ENCODE data around the gene DCAF12. TPM values are rescaled to one million over a fixed set of nuclear protein-coding genes. Genes with fewer than 3 reads are reported as not detected.

DCAF12 gene
- total RNA-seq, 1 experiment from 2014 or later: 27.0 TPM

DNA sequence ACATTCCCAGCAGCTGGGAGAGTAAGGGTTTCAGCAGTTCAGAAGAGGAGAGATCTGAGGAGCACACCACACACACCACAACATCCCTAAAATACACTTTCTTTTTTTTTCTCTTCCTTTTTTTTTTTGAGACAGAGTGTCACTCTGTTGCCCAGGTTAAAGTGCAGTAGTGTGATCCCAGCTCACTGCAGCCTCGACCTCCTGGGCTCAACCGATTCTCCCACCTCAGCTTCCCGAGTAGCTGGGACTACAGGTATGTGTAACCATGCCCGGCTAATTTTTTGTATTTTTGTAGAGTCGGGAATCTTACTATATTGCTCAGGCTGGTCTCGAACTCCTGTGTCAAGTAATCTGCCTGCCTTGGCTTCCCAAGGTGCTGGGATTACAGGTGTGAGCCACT lies 42.6 kb upstream of the DCAF12 start:
- CTCF ChIA-PET: no interaction called here
- TF ChIP-seq CREB1 (CRISPR knock-in tag; IDR thresholded peaks at IDR 0.05): no peak
- TF ChIP-seq ZNF219 (CRISPR knock-in tag; IDR thresholded peaks at IDR 0.05; ENCODE audit: borderline replicate concordance): no peak
- TF ChIP-seq KAT7 (CRISPR knock-in tag; IDR thresholded peaks at IDR 0.05; ENCODE audit: borderline replicate concordance): no peak
- no peak for TF ChIP-seq NFE2L1 (CRISPR knock-in tag; IDR thresholded peaks at IDR 0.05)
- no peak for TF ChIP-seq RORB (CRISPR knock-in tag; IDR thresholded peaks at IDR 0.05)
- TF ChIP-seq, protein P1, sequence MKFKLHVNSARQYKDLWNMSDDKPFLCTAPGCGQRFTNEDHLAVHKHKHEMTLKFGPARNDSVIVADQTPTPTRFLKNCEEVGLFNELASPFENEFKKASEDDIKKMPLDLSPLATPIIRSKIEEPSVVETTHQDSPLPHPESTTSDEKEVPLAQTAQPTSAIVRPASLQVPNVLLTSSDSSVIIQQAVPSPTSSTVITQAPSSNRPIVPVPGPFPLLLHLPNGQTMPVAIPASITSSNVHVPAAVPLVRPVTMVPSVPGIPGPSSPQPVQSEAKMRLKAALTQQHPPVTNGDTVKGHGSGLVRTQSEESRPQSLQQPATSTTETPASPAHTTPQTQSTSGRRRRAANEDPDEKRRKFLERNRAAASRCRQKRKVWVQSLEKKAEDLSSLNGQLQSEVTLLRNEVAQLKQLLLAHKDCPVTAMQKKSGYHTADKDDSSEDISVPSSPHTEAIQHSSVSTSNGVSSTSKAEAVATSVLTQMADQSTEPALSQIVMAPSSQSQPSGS (CRISPR knock-in tag; IDR thresholded peaks at IDR 0.05; ENCODE audit: borderline replicate concordance, low read depth): no peak
- TF ChIP-seq, protein P2, sequence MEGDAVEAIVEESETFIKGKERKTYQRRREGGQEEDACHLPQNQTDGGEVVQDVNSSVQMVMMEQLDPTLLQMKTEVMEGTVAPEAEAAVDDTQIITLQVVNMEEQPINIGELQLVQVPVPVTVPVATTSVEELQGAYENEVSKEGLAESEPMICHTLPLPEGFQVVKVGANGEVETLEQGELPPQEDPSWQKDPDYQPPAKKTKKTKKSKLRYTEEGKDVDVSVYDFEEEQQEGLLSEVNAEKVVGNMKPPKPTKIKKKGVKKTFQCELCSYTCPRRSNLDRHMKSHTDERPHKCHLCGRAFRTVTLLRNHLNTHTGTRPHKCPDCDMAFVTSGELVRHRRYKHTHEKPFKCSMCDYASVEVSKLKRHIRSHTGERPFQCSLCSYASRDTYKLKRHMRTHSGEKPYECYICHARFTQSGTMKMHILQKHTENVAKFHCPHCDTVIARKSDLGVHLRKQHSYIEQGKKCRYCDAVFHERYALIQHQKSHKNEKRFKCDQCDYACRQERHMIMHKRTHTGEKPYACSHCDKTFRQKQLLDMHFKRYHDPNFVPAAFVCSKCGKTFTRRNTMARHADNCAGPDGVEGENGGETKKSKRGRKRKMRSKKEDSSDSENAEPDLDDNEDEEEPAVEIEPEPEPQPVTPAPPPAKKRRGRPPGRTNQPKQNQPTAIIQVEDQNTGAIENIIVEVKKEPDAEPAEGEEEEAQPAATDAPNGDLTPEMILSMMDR (IDR thresholded peaks at IDR 0.05): no peak
- no peak for TF ChIP-seq FOXK1 (CRISPR knock-in tag; IDR thresholded peaks at IDR 0.05)
- TF ChIP-seq, protein P3, sequence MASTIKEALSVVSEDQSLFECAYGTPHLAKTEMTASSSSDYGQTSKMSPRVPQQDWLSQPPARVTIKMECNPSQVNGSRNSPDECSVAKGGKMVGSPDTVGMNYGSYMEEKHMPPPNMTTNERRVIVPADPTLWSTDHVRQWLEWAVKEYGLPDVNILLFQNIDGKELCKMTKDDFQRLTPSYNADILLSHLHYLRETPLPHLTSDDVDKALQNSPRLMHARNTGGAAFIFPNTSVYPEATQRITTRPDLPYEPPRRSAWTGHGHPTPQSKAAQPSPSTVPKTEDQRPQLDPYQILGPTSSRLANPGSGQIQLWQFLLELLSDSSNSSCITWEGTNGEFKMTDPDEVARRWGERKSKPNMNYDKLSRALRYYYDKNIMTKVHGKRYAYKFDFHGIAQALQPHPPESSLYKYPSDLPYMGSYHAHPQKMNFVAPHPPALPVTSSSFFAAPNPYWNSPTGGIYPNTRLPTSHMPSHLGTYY (CRISPR knock-in tag; IDR thresholded peaks at IDR 0.05): no peak
- TF ChIP-seq, protein P4, sequence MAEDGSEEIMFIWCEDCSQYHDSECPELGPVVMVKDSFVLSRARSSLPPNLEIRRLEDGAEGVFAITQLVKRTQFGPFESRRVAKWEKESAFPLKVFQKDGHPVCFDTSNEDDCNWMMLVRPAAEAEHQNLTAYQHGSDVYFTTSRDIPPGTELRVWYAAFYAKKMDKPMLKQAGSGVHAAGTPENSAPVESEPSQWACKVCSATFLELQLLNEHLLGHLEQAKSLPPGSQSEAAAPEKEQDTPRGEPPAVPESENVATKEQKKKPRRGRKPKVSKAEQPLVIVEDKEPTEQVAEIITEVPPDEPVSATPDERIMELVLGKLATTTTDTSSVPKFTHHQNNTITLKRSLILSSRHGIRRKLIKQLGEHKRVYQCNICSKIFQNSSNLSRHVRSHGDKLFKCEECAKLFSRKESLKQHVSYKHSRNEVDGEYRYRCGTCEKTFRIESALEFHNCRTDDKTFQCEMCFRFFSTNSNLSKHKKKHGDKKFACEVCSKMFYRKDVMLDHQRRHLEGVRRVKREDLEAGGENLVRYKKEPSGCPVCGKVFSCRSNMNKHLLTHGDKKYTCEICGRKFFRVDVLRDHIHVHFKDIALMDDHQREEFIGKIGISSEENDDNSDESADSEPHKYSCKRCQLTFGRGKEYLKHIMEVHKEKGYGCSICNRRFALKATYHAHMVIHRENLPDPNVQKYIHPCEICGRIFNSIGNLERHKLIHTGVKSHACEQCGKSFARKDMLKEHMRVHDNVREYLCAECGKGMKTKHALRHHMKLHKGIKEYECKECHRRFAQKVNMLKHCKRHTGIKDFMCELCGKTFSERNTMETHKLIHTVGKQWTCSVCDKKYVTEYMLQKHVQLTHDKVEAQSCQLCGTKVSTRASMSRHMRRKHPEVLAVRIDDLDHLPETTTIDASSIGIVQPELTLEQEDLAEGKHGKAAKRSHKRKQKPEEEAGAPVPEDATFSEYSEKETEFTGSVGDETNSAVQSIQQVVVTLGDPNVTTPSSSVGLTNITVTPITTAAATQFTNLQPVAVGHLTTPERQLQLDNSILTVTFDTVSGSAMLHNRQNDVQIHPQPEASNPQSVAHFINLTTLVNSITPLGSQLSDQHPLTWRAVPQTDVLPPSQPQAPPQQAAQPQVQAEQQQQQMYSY (CRISPR knock-in tag; IDR thresholded peaks at IDR 0.05): no peak
- TF ChIP-seq STAT6 (CRISPR knock-in tag; conservative IDR thresholded peaks at IDR 0.05; ENCODE audit: low read depth): no peak
- TF ChIP-seq GTF2I (CRISPR knock-in tag; conservative IDR thresholded peaks at IDR 0.05): no peak
- TF ChIP-seq NR3C1 (CRISPR knock-in tag; conservative IDR thresholded peaks at IDR 0.05; ENCODE audit: low read depth): no peak
- TF ChIP-seq ATF1 (CRISPR knock-in tag; IDR thresholded peaks at IDR 0.05): no peak
- TF ChIP-seq ZNF425 (CRISPR knock-in tag; conservative IDR thresholded peaks at IDR 0.05): no peak
- no peak for TF ChIP-seq PRRX2 (CRISPR knock-in tag; IDR thresholded peaks at IDR 0.05)
- no peak for TF ChIP-seq JAZF1 (CRISPR knock-in tag; IDR thresholded peaks at IDR 0.05)
- Mint-ChIP-seq H3K4me1 (no peaks in the 10 kb centered on the region), H3K4me3 (no peak overlapping the region), H3K36me3 (no peaks in the 10 kb centered on the region), H3K27ac (0 out of 2 replicates have a peak overlapping the region, but pooled peaks have one; percentile 45), H3K9me3 (no peaks in the 10 kb centered on the region), H3K27me3 (ENCODE audit: low read depth) (no peaks in the 10 kb centered on the region; the same call in 1 of the 2 replicates)
- no peak for ATAC-seq
- DNase-seq (ENCODE audit: low spot score): no peak
- POLR2A ChIA-PET: interaction anchor here (1.4 kb wide), 1 partner anchor 10 kb away, joined by 9 read pairs; the partner anchor contains the start of gene UBAP1

Measured in WTC11 (cell line).